K562 (cell line): Measurements from ENCODE around the gene FBXL3.

Experiments used
- ATF2 ChIP-seq: sonication (generic); formaldehyde crosslinking; IDR thresholded peaks from 2 replicates; pipeline ENCODE4 v1.8.1; 2022; ENCODE audit warnings: missing genetic modification reagents
- CTCF ChIP-seq, 3 experiments: IDR thresholded peaks in 2 of 3; conservative IDR thresholded peaks in 1 of 3; 2 replicates each; pipeline ENCODE4 v1.5.1; 2011 to 2012; ENCODE audit warnings: low read length in 3 of 3, mild to moderate bottlenecking in 3 of 3, control low read depth in 2 of 3, improper control_type of control experiment in 1 of 3, inconsistent platforms in 1 of 3, low read depth in 1 of 3, mixed read lengths in 1 of 3, moderate library complexity in 1 of 3; ENCODE audit not compliant: insufficient read depth in 2 of 3
- EZH2 ChIP-seq: IDR thresholded peaks from 2 replicates; pipeline ENCODE4 v1.6.1; 2012; ENCODE audit warnings: low read depth, mild to moderate bottlenecking, inconsistent platforms, low read length, borderline replicate concordance
- ZNF146 ChIP-seq: IDR thresholded peaks from one replicate; pipeline ENCODE4 v1.6.1; 2018; ENCODE audit warnings: missing compliant biosample characterization; ENCODE audit not compliant: unreplicated experiment

DNA sequence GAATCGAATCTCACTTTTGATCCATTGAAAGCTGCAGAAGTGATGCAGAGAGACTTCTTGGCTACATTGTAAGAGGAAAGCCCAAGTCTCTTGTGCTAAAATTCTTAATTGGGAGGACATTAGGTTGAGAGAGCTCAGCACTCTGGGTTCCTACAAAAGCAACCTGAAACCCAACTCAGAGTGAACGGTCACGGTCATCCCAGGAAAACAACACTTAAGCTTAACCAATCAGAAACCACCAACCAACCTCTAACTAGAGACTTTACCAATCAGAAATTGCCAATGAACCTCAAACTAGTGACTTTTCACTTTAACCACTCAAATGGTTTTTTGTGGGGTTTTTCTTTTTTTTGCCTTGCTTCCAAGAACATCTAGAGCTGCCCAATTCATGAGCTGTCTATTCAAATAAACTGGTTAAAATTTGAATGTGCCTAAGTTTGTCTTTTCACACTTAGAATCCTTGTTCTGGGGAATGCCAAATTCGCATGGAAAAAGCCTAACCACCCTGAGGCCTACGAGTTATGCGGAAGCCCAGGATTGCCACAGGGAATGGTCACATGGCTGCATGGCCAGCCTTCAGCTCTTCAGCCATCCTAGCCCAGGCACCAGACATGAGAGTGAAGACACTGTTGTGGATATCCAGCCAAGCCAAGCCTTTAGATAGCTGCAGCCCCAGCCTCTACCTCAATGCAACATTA lies 52.9 kb downstream of the FBXL3 start:
- no peak for TF ChIP-seq ATF2 (CRISPR knock-in tag)
- TF ChIP-seq EZH2, result no peak
- TF ChIP-seq ZNF146 (CRISPR knock-in tag), result no peak
- no peak for TF ChIP-seq CTCF (IDR thresholded peaks at IDR 0.05 in 2 of 3, conservative IDR thresholded peaks at IDR 0.05 in 1 of 3; ENCODE audit: insufficient read depth in 2 of 3, low read depth in 1 of 3, low read length in 3 of 3)
